Measurements from ENCODE around the gene P3H3.

DNA sequence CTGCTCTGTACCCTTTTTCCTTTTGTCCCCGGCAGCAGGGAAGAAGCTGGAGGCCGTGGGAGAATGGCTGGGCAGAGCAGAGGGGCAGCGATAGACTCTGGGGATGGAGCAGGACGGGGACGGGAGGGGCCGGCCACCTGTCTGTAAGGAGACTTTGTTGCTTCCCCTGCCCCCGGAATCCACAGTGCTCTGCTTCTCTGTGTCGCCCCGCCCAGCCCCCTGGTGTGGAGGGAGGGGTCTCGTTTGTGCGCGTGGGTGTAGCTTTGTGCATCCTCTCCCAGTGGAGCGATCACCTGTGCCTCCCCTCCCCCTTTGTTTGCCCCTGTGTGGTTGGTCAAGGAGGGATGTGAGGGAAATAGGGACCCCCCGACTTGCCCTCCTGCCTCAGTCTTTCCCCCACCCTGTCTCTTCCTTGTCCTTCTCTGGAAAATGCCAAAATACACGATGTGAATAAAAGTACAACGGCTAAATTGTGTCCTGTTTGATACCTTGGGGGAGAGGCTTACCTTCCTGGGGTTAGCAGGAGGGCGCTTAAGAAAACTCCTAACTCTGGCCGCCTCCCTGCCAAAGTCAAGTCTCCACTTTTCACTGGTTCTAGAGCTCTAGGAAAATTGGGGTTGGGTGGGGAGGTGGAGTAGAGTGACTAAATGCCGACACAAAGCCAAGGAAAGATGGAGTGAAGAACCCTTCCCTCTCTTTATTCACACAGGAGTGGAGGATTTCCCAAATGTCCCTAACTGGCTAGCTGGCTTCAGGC is 38.1 kb downstream of the P3H3 start:
- TF ChIP-seq, protein P1, sequence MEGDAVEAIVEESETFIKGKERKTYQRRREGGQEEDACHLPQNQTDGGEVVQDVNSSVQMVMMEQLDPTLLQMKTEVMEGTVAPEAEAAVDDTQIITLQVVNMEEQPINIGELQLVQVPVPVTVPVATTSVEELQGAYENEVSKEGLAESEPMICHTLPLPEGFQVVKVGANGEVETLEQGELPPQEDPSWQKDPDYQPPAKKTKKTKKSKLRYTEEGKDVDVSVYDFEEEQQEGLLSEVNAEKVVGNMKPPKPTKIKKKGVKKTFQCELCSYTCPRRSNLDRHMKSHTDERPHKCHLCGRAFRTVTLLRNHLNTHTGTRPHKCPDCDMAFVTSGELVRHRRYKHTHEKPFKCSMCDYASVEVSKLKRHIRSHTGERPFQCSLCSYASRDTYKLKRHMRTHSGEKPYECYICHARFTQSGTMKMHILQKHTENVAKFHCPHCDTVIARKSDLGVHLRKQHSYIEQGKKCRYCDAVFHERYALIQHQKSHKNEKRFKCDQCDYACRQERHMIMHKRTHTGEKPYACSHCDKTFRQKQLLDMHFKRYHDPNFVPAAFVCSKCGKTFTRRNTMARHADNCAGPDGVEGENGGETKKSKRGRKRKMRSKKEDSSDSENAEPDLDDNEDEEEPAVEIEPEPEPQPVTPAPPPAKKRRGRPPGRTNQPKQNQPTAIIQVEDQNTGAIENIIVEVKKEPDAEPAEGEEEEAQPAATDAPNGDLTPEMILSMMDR (IDR thresholded peaks at IDR 0.05), result no peak
- no peak for TF ChIP-seq POLR2A (IDR thresholded peaks at IDR 0.05)
- TF ChIP-seq EP300 (IDR thresholded peaks at IDR 0.05), result no peak
